Dermis microvascular lymphatic vessel endothelial cell (primary cell): ENCODE measurements around the gene DRD1. TPM values are rescaled to one million over a fixed set of nuclear protein-coding genes. Genes with fewer than 3 reads are reported as not detected.
"Not testable (repeated sequence)": the region's sequence is repeated elsewhere in the genome, so short reads cannot be mapped to it uniquely, and the experiment has no call there.

ENCODE experiments used
- DNase-seq, 2 donors: peaks; one replicate each; pipeline versions ENCODE4 v3.0.0 to v3.0.0-alpha.2; 2010; ENCODE audit warnings: low read depth in 2 of 2
- total RNA-seq: library from RNA; depleted of rRNA; stranded (reverse); fragments of >200 nt; gene quantifications from 2 replicates; pipeline ENCODE4 v1.2.1, GENCODE V29; 2014

DRD1 gene
- total RNA-seq, 1 donor from 2014 or later, result not detected

DNA sequence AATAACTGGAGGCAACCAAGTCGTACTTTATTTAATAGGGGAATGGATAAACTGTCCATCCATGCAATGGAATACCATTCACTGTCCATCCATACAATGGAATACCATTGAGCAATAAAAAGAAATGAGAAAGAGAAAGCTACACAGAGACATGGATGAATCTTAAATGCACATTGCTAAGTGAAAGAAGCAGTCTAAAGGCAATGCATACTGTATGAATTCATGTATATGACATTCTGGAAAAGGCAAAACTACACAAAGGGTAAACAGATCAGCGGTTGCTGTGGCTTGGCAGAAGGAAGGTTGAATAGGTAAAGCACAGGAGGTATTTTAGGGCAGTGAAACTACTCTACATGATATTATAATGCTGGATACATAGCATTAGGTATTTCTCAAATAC, 16.2 kb downstream of the DRD1 start:
- DNase-seq, result no peak

DNA sequence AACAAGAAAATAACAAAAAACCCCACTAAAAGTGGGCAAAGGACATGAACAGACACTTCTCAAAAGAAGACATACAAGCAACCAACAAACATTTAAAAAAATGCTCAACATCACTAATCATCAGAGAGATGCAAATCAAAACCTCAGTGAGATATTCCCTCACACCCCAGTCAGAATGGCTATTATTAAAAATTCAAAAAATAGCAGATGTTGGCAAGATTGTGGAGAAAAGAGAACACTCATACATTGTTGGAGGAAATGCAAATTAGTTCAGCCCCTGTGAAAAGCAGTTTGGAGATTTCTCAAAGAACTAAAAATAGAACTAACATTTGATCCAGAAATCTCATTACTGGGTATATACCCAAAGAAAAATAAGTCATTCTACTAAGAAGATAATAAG, 19.4 kb downstream of the DRD1 start:
- DNase-seq, result not testable (repeated sequence)

DNA sequence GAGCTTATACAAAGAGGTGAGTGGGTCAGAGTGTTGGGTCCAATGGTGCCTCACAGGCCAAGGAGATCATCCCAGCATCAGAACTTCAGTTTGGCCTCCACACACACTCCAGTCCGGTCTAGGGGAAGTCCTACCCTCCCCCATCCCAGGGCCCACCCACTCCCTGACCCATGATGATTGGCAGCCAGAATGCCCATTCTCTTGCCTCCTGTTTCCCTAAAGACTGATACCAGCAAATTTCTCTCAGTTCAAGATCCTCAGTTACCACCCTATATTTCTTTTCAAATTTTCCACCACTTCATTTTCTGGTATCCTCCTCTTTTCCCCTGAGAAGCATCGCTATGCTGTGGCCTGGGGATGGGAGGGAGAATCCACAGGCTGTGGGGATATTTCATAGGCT, 21.9 kb downstream of the DRD1 start:
- DNase-seq, result no peak

DNA sequence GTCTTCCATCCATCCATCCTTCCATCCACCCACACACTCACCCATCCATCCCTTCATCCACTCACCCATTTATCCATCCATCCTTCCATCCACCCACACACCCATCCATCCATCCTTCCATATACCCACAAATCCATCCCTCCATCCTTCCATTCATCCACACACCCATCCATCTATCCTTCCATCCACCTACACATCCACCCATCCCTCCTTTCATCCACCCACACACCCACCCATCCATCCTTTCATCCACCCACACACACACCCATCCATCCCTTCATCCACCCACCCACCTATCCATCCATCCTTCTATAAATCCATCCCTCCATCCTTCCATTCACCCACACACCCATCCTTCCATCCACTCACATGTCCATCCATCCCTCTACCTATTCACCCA, 23.6 kb downstream of the DRD1 start:
- DNase-seq, result no peak

DNA sequence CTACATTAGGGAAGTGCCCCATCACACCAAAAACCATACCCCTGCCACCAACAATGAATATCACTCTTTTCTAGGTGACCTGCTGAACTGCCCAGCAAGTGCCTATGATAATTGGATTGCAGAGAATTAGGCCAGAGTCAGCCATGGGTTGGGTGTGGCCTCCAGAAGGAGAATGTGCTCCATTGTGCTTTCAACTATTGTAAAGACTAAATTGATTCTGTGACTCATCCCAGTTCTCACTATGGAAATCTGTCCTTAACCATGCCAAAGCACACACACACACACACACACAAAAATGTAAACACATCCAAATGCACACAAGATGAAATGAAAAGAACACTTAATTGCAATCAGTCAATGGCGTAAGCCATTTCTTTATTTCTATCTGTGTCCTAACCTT, 25.7 kb downstream of the DRD1 start:
- DNase-seq, result no peak

DNA sequence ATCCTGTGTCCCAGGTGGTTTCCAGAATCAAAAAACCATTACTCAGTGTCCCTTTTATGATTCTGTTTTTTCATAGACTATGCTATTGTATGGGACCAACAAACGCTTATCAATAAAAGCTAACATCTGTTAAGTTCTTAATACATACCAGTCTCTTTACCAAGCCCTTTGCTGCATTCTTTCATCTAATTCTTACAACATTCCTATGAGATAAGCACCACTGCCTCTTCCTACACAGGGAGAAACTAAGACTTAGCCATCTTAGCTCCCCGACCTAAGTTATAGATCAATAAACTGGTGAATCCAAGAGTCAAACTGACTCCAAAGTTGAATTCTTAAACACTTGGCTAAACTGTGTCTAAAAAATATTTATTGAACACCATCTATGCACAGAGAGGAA, 26.6 kb downstream of the DRD1 start:
- no peak for DNase-seq

DNA sequence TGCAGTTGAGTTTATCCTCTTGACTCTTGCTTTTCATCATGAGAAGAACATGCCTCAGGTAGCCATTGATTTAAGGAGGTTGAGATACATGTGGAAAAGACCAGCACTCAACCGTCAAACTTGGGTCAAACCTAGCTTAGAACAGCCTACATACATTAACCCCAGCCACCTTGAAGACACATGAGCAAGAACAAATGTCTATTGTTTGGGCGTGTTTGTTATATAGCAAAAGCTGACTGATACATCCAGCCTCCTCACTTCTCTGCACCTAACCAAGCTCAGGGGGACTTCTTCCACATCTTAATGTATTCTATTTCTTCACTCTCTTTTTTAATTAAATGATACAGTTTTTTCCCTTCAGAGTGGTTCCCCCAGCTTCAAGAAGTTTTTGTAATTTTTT, 28.7 kb downstream of the DRD1 start:
- no peak for DNase-seq

DNA sequence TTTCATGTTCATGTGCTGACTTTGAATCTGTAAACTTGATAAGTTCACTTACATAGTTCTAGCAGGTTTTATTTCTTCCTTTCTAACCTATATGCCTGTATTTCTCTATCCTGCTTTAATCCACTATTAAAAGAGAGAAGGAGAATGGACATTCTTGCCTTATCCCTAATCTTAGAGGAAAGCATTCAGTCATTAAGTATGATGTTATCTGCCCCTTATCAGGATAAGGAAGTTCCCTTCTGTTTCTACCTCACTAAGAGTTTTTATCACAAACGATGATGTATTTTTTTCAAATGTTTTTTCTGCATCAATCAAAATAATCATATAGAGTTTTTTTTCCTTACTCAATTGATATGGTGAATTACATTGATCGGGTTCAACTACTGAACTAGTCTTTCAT, 33.1 kb downstream of the DRD1 start:
- DNase-seq, result no peak

DNA sequence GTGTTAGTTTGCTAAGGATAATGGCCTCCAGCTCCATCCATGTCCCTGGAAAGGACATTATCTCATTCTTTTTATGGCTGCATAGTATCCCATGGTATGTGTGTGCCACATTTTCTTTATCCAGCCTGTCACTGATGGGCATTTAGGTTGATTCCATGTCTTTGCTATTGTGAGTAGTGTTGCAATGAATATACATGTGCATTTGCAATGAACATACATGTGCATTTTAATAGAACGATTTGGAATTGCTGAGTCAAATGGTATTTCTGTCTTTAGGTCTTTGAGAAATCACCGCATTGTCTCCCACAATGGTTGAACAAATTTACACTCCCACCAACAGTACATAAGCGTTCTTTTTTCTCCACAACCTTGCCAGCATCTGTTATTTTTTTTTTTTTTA, 37.7 kb downstream of the DRD1 start:
- DNase-seq, result no peak

DNA sequence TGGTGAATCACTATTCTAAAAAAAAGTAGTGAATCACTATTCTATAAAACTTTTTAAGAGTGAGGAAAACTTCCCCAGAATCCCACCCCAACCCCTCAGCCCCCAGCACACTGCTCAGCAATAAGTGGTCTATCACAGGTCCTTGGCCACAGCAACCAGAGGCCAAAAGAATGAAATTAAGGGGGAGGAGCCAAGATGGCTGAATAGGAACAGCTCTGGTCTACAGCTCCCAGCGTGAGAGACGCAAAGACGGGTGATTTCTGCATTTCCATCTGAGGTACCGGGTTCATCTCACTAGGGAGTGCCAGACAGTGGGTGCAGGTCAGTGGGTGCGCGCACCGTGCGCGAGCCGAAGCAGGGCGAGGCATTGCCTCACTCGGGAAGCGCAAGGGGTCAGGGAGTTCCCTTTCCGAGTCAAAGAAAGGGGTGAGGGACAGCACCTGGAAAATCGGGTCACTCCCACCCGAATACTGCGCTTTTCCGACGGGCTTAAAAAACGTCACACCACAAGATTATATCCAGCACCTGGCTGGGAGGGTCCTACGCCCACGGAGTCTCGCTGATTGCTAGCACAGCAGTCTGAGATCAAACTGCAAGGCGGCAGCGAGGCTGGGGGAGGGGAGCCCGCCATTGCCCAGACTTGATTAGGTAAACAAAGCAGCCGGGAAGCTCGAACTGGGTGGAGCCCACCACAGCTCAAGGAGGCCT, 46.2 kb downstream of the DRD1 start:
- not testable (repeated sequence) for DNase-seq

DNA sequence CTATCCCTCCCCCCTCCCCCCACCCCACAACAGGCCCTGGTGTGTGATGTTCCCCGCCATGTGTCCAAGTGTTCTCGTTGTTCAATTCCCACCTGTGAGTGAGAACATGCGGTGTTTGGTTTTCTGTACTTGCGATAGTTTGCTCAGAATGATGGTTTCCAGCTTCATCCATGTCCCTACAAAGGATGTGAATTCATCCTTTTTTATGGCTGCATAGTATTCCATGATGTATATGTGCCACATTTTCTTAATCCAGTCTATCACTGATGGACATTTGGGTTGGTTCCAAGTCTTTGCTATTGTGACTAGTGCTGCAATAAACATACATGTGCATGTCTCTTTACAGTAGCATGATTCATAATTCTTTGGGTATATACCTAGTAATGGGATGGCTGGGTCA, 48.6 kb downstream of the DRD1 start:
- DNase-seq, result not testable (repeated sequence)

DNA sequence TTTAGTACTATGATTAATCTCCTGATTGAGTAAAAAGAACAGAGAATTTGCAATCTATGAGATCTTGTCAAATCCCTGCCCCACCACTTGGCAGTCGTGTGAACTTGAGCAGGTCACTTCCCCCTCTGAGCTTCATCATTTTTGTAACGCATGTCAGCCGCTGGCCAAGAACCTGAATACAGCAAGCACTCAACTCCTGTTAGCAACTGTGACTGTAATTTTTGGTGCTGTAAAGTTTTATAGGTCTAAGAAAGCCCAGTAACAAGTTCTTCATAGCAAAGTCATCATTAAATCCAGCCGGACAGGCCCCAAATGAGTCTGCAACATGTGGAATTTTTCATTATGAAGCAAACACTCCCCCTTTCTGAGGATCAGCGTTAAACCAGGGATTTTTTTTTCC, 49.4 kb downstream of the DRD1 start:
- DNase-seq, result no peak

DNA sequence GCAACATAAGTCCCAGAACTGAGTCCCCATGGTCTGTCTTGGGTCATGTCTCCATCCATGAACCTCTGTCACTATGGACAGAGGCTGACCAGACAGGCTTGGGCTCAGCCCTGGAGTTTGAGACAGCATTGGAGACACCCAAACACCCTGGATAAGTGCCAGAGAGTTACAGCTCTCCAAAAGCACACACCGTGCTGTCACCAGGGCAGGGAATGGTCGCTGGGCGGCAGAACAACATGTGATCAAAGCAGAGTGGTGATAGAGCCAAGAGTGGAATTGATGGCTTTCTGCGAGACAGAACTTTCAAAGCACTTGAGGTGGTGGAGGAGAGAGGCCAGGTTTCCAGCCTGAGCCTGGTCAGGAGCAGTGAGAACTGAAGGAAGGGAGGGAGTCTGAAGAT, 50.1 kb downstream of the DRD1 start:
- no peak for DNase-seq

DNA sequence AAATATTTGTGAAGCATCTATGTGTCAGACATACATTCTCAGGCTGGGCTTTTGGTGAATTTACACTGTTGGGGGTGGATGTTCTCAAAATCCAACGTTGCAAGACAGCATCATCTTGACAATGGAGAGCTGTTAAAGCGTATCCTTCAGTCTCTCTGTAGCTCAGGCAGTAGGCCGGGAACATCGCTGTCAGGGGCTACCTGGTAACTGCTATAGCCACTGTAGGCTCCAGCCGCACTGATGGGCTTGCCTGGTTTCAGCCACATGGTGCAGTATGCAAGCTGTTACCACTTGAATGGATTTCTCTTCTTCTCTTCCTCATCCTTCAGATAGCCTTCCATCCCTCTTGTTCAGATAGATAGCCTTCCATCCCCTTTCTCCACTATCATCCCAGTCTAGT, 51.7 kb downstream of the DRD1 start:
- DNase-seq, result no peak

DNA sequence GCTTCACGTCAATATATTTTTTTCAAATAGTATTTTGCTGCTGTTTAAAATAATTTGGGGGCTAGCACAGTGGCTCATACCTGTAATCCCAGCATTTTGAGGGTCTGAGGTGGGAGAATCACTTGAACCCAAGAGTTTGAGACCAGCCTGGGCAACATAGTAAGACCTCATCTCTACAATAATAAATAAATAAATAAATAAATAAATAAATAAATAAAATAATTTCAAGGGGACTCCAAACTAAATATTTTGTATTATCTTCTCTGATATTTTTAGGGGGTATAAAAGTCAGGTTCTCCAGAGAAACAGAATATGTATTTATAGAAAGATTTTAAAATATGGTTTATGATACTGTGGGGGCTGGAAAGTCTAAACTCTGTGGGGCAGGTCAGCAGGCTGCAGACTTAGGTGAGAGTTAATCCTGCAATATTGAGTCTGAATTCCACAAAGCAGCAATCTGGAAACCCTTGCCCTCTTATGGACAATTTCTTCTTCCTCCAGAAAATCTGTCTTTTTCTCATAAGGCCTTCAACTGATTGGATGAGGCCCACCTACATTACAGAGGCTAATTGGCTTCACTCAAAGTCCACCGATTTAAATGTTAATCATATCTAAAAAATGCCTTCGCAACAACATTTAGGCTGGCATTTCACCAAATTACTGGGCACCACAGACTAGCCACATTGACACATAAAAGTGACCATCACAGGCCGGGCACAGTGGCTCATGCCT, 53.5 kb downstream of the DRD1 start:
- no peak for DNase-seq

Other genes starting within 250 kb of the DRD1 start
- gene SFXN1, start 34.4 kb upstream of the DRD1 start, total RNA-seq, result 67.4 and 71.8 TPM in 2 replicates
- 0.13 TPM in 1 of 2 replicates, not detected in the other for gene HRH2, start 213.9 kb upstream of the DRD1 start, total RNA-seq